ENCODE data around the gene SLC40A1.

The SLC40A1 gene

GRCh38 chr2:189511960-189512319 lies 68.6 kb downstream of the SLC40A1 start:
- TF ChIP-seq, protein P1, sequence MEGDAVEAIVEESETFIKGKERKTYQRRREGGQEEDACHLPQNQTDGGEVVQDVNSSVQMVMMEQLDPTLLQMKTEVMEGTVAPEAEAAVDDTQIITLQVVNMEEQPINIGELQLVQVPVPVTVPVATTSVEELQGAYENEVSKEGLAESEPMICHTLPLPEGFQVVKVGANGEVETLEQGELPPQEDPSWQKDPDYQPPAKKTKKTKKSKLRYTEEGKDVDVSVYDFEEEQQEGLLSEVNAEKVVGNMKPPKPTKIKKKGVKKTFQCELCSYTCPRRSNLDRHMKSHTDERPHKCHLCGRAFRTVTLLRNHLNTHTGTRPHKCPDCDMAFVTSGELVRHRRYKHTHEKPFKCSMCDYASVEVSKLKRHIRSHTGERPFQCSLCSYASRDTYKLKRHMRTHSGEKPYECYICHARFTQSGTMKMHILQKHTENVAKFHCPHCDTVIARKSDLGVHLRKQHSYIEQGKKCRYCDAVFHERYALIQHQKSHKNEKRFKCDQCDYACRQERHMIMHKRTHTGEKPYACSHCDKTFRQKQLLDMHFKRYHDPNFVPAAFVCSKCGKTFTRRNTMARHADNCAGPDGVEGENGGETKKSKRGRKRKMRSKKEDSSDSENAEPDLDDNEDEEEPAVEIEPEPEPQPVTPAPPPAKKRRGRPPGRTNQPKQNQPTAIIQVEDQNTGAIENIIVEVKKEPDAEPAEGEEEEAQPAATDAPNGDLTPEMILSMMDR (IDR thresholded peaks at IDR 0.05): no peak

GRCh38 chr2:189511210-189511959 lies 69.2 kb downstream of the SLC40A1 start:
- TF ChIP-seq, protein P1 (IDR thresholded peaks at IDR 0.05): no peak

All from LNCAP (cell line).